ENCODE results near the gene TP53I11. TPM values are rescaled to one million over a fixed set of nuclear protein-coding genes. Genes with fewer than 3 reads are reported as not detected.

The TP53I11 gene
- total RNA-seq, 1 donor from 2014 or later, result 3.3 TPM

- intact Hi-C loops (cut with micrococcal nuclease), result no loop called here
Measured at GRCh38 chr11:44889266-44889665, 61.4 kb downstream of the TP53I11 start.

GRCh38 chr11:44887636-44888035 lies 63.0 kb downstream of the TP53I11 start:
- intact Hi-C loops (cut with micrococcal nuclease), result no loop called here

GRCh38 chr11:44886790-44887140 lies 63.9 kb downstream of the TP53I11 start:
- intact Hi-C loops (cut with micrococcal nuclease), result no loop called here

DNA sequence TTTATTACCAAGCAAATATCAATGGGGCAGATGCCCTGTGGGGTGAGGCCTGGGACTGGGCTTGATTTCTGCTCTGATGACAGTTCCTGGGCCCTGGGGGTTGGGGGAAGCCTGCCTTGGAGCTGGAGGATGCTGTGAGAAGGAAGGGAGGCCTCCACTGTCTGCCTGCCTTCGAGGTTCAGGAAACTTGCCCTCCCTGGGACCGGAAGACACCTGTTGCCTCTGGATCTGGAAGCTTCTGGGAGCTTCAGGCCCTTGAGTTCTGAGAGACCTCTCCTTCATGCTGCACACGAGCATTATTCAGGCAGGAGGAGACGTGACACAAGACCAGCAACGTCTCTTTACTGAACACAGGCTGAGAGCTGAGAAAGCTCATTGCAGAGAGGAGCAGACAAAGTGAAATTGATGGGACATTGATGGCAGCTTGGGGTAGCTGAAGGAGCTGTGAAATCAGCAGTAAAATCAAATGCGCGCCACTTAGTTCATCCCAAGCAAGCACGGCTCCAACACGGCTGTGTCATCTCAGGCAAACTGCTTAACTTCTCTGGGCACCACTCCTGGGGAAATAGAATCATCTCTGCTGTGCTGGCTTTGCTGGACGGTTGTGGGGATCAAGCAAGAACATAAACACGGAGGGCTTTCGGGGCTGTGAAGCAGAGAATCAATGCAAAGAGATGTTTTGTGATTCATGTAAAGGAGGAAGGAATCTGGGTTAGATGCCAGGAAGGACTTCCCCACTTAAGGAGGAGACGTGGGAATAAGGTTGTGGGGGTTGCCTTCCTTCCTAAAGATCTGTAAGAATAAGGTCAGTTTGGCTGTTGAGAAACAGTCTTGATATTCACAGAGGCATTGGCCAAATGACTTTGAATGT lies 64.5 kb downstream of the TP53I11 start:
- intact Hi-C loops (cut with micrococcal nuclease), result no loop called here

- intact Hi-C loops (cut with micrococcal nuclease), result no loop called here
Measured at GRCh38 chr11:44885065-44885810, 65.4 kb downstream of the TP53I11 start.

DNA sequence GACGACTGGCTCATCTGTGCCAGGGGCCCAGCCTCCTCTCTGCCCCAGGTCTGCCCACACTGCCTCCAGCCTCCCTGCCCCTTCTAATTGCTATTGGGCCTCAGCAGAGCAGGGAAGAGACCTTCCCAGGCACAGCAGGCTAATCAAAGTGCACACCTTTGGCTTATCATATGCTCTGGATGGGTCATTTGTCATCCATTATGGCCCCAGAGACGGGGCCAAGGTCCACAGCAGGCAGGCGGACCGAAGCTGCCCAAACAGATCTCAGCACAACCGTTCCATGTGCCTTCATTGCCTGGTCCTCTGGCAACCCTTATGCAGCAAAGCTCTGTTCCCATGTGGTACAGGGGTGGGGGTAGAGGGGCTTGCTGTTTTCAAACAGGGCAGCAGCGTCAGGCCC lies 66.6 kb downstream of the TP53I11 start:
- intact Hi-C loops (cut with micrococcal nuclease), result no loop called here

- intact Hi-C loops (cut with micrococcal nuclease), result no loop called here
Measured at GRCh38 chr11:44883277-44883676, 67.4 kb downstream of the TP53I11 start.

Other genes with a start within 250 kb of the TP53I11 start
- gene TSPAN18, start 223.9 kb downstream of the TP53I11 start, total RNA-seq, result 24.6 and 25.4 TPM in 2 replicates
- 2.8 and 3.0 TPM in 2 replicates for gene PRDM11, start 195.8 kb upstream of the TP53I11 start, total RNA-seq

Measured in T-helper 2 cell treated with Interferon-gamma antibody and Interleukin-4, amounts not matched to agents 100 ng/mL and 5 ng/mL, for 36 hours (primary cell).